AG04450 (cell line): ENCODE results near the gene DOCK9. TPM values are rescaled to one million over a fixed set of nuclear protein-coding genes. Genes with fewer than 3 reads are reported as not detected.
A peak's percentile ranks its signal among the peaks of the same experiment; 100 is the strongest.

Experiments used
- CTCF ChIA-PET: fragments of 300-600, 350-600 bp; formaldehyde crosslinking; extraction: SDS; loops from one replicate; lab custom pipeline; 2022; ENCODE audit warnings: antibody characterized with exemption, inconsistent platforms; lab: Charles Lee
- POLR2A ChIA-PET: fragments of 350-600 bp; formaldehyde crosslinking; extraction: SDS; loops from one replicate; lab custom pipeline; 2021; ENCODE audit warnings: antibody characterized with exemption, inconsistent platforms; lab: Yijun Ruan, JAX
- DNase-seq: peaks from one replicate; pipeline ENCODE4 v3.0.0-alpha.2; 2011; ENCODE audit warnings: low read depth, low spot score
- H3K27ac ChIP-seq: one replicate; pipeline ENCODE4 v1.5.1; 2012; ENCODE audit warnings: low read depth, low read length, control low read depth
- H3K27me3 ChIP-seq: one replicate; pipeline ENCODE4 v1.6.0; 2012; ENCODE audit warnings: low read length; ENCODE audit not compliant: control insufficient read depth, insufficient read depth
- H3K4me3 ChIP-seq: 2 replicates; pipeline ENCODE4 v1.5.1; 2011; ENCODE audit warnings: mild to moderate bottlenecking, low read depth, low read length, control low read depth
- H3K9me3 ChIP-seq: 2 replicates; pipeline ENCODE4 v1.5.1; 2012; ENCODE audit warnings: low read length; ENCODE audit not compliant: control insufficient read depth, insufficient read depth
- CTCF ChIP-seq: IDR thresholded peaks from 2 replicates; pipeline ENCODE4 v1.5.1; 2011; ENCODE audit warnings: low read depth, low read length, control low read depth, inconsistent platforms
- polyA plus RNA-seq: library from polyadenylated mRNA; depleted of rRNA; stranded (reverse); fragments of >200 nt; gene quantifications from 2 replicates; pipeline ENCODE4 v1.2.3, GENCODE V29; 2011

DOCK9 gene
- polyA plus RNA-seq, 1 experiment, result 9.6 TPM

- CTCF ChIA-PET, result interaction anchor here (0.7 to 1.0 kb wide), 2 partner anchors 19 to 310 kb away, joined by 3 read pairs; no protein-coding TSS in a partner anchor
- POLR2A ChIA-PET, result no interaction called here
Measured at GRCh38 chr13:98866882-98867281, 111.0 kb downstream of the DOCK9 start.

GRCh38 chr13:98860491-98860890 lies 117.4 kb downstream of the DOCK9 start:
- H3K27me3 ChIP-seq, result no peaks in the 10 kb centered on the region
- CTCF ChIA-PET, result no interaction called here
- no peak overlapping the region for H3K27ac ChIP-seq
- POLR2A ChIA-PET, result no interaction called here
- no peak for TF ChIP-seq CTCF
- H3K9me3 ChIP-seq, result no peaks in the 10 kb centered on the region
- DNase-seq, result no peak
- H3K4me3 ChIP-seq, result no peak overlapping the region

More at GRCh38 chr13:98866882-98867281, 111.0 kb downstream of the DOCK9 start:
- Histone ChIP-seq H3K9me3 (no peaks in the 10 kb centered on the region), H3K27ac (no peak overlapping the region), H3K4me3 (no peak overlapping the region), H3K27me3 (no peaks in the 10 kb centered on the region)
- DNase-seq, result no peak
- TF ChIP-seq CTCF, result 0 out of 2 replicates have a peak, but pooled peaks have one; percentile 9

GRCh38 chr13:98858191-98858590 lies 119.7 kb downstream of the DOCK9 start:
- TF ChIP-seq CTCF, result no peak
- Histone ChIP-seq H3K27ac (no peak overlapping the region), H3K4me3 (no peak overlapping the region), H3K9me3 (no peaks in the 10 kb centered on the region), H3K27me3 (no peaks in the 10 kb centered on the region)
- POLR2A ChIA-PET, result no interaction called here
- no peak for DNase-seq
- CTCF ChIA-PET, result interaction anchor here (1.1 kb wide), 2 partner anchors 16 to 18 kb away, joined by 3 to 6 read pairs; no protein-coding TSS in a partner anchor

- H3K9me3 ChIP-seq, result no peaks in the 10 kb centered on the region
- no peak overlapping the region for H3K4me3 ChIP-seq
- no peaks in the 10 kb centered on the region for H3K27me3 ChIP-seq
- no peak overlapping the region for H3K27ac ChIP-seq
- ChIA-PET CTCF (interaction anchor here (1.0 to 1.1 kb wide), 2 partner anchors 13 to 14 kb away, joined by 3 read pairs; no protein-coding TSS in a partner anchor), POLR2A (no interaction called here)
- no peak for TF ChIP-seq CTCF
- no peak for DNase-seq
Measured at GRCh38 chr13:98856983-98857382, 120.9 kb downstream of the DOCK9 start.

- ChIA-PET CTCF (no interaction called here), POLR2A (no interaction called here)
- Histone ChIP-seq H3K4me3 (no peak overlapping the region), H3K27me3 (no peaks in the 10 kb centered on the region), H3K9me3 (no peaks in the 10 kb centered on the region), H3K27ac (no peak overlapping the region)
- DNase-seq, result no peak
- TF ChIP-seq CTCF, result no peak
Measured at GRCh38 chr13:98854448-98854847, 123.4 kb downstream of the DOCK9 start.
